Activated CD4-positive, alpha-beta T cell treated with anti-CD3 and anti-CD28 coated beads, Interleukin-2, amount 50 U/mL, for 48 hours (primary cell): ENCODE results near the gene COMMD1.
"Not testable (repeated sequence)": the region's sequence is repeated elsewhere in the genome, so short reads cannot be mapped to it uniquely, and the experiment has no call there.

Experiments used
- DNase-seq, 2 experiments: peaks; one replicate each; pipeline ENCODE4 v3.0.0-alpha.2; 2020

The COMMD1 gene

GRCh38 chr2:61969376-61969775 is 63.9 kb downstream of the COMMD1 start:
- DNase-seq, result no peak

GRCh38 chr2:61970807-61971556 is 65.5 kb downstream of the COMMD1 start:
- no peak for DNase-seq

- no peak for DNase-seq
Measured at GRCh38 chr2:61978522-61978921, 73.0 kb downstream of the COMMD1 start.

GRCh38 chr2:61980758-61981157 is 75.3 kb downstream of the COMMD1 start:
- no peak for DNase-seq

- no peak for DNase-seq
Measured at GRCh38 chr2:61984682-61985081, 79.2 kb downstream of the COMMD1 start.

GRCh38 chr2:61988462-61989366 is 83.2 kb downstream of the COMMD1 start:
- DNase-seq, result no peak

- DNase-seq, result no peak
Measured at GRCh38 chr2:61993422-61994024, 88.0 kb downstream of the COMMD1 start.

GRCh38 chr2:61994531-61994930 is 89.1 kb downstream of the COMMD1 start:
- DNase-seq, result no peak

- no peak for DNase-seq
Measured at GRCh38 chr2:61995065-61995464, 89.6 kb downstream of the COMMD1 start.

- DNase-seq, result no peak
Measured at GRCh38 chr2:61995515-61995914, 90.0 kb downstream of the COMMD1 start.

- no peak for DNase-seq
Measured at GRCh38 chr2:61998426-61998825, 93.0 kb downstream of the COMMD1 start.

GRCh38 chr2:62000538-62000937 is 95.1 kb downstream of the COMMD1 start:
- DNase-seq, result no peak

GRCh38 chr2:62001431-62001830 is 96.0 kb downstream of the COMMD1 start:
- no peak for DNase-seq

- not testable (repeated sequence) for DNase-seq
Measured at GRCh38 chr2:62004428-62004827, 99.0 kb downstream of the COMMD1 start.

GRCh38 chr2:62007555-62007954 is 102.1 kb downstream of the COMMD1 start:
- DNase-seq, result no peak

- no peak for DNase-seq
Measured at GRCh38 chr2:62010632-62011256, 105.3 kb downstream of the COMMD1 start.

- no peak for DNase-seq
Measured at GRCh38 chr2:62013641-62014040, 108.2 kb downstream of the COMMD1 start.

- DNase-seq, result no peak
Measured at GRCh38 chr2:62014102-62014501, 108.6 kb downstream of the COMMD1 start.

- DNase-seq, result no peak
Measured at GRCh38 chr2:62016957-62017356, 111.5 kb downstream of the COMMD1 start.

- DNase-seq, result no peak
Measured at GRCh38 chr2:62029910-62030309, 124.4 kb downstream of the COMMD1 start.

- no peak for DNase-seq
Measured at GRCh38 chr2:62030902-62031301, 125.4 kb downstream of the COMMD1 start.

- no peak for DNase-seq
Measured at GRCh38 chr2:62032096-62032495, 126.6 kb downstream of the COMMD1 start.

- no peak for DNase-seq
Measured at GRCh38 chr2:62034715-62035114, 129.2 kb downstream of the COMMD1 start.
